ENCODE data around the gene NAPSA. TPM values are rescaled to one million over a fixed set of nuclear protein-coding genes. Genes with fewer than 3 reads are reported as not detected.

NAPSA gene
- total and polyA plus RNA-seq, 2 donors (not counting 3 experiments of a cell fraction or from before 2014, with no cell fraction given) = 0.19 TPM; not detected in 1

- intact Hi-C loops (cut with micrococcal nuclease) = no loop called here
- DNase-seq (ENCODE audit: low read depth, low spot score) (peak; percentile 8), FAIRE-seq (peak; percentile 64)
- Histone ChIP-seq H3K9me3 (replicated peaks; ENCODE audit: control insufficient read depth, insufficient read depth, low read length) (no peaks in the 10 kb centered on the region), H4K20me1 (replicated peaks; ENCODE audit: control insufficient read depth, extremely low read depth, insufficient read depth, low read length) (no peaks in the 10 kb centered on the region), H3K27ac (ENCODE audit: insufficient read depth, low read depth, low read length) (no peak overlapping the region), H3K4me2 (ENCODE audit: insufficient read depth, low read length) (peak overlapping the region; percentile 39), H3K79me2 (ENCODE audit: control insufficient read depth, insufficient read depth, low read length) (peaks cover 26% of the 10 kb centered on the region), H3K9ac (replicated peaks; ENCODE audit: extremely low read depth, insufficient read depth, low read length) (peak overlapping the region; percentile 11), H2AFZ (ENCODE audit: low read depth, low read length) (peak overlapping the region; percentile 5), H3K27me3 (ENCODE audit: control insufficient read depth in 2 of 2, insufficient read depth in 2 of 2, low read length in 2 of 2) (no peaks in the 10 kb centered on the region), H3K36me3 (ENCODE audit: control insufficient read depth in 2 of 2, extremely low read depth in 1 of 2, insufficient read depth in 2 of 2, low read length in 2 of 2) (peaks cover 5 to 30% of the 10 kb centered on the region in 2 experiments), H3K4me3 (replicated peaks in 1 of 3; ENCODE audit: insufficient read depth in 1 of 3, low read depth in 1 of 3, low read length in 3 of 3) (peak overlapping the region in 2 of 3 experiments; percentile 6 to 71), H3K4me1 (ENCODE audit: control insufficient read depth, extremely low read depth, insufficient read depth, low read length) (peaks cover 16% of the 10 kb centered on the region), H3K9me1 (replicated peaks; ENCODE audit: control insufficient read depth, extremely low read depth, insufficient read depth, low read length) (no peaks in the 10 kb centered on the region)
- ChIA-PET POLR2A (no interaction called here), CTCF (interaction anchor here (0.9 to 2.5 kb wide), 8 partner anchors 13 to 82 kb away, joined by 3 to 12 read pairs (median 4); partner anchors contain the start of gene KCNC3)
- no peak for TF ChIP-seq EZH2 (IDR thresholded peaks at IDR 0.05; ENCODE audit: borderline replicate concordance, low read depth, low read length, severe bottlenecking)
- TF ChIP-seq POLR2AphosphoS5 (IDR thresholded peaks at IDR 0.05; ENCODE audit: insufficient read depth, low read depth, low read length) = no peak
- TF ChIP-seq CTCF (IDR thresholded peaks at IDR 0.05; ENCODE audit: extremely low read depth in 1 of 2, insufficient read depth in 1 of 2, low read depth in 1 of 2, low read length in 2 of 2) = no peak
- no peak for TF ChIP-seq FOS (IDR thresholded peaks at IDR 0.05; ENCODE audit: borderline replicate concordance, insufficient read depth, low read length)
- TF ChIP-seq JUN (IDR thresholded peaks at IDR 0.05; ENCODE audit: borderline replicate concordance, insufficient read depth, insufficient read length, low read depth) = no peak
- no peak for TF ChIP-seq MYC (IDR thresholded peaks at IDR 0.05; ENCODE audit: low read depth, low read length)
- no peak for TF ChIP-seq GATA2 (IDR thresholded peaks at IDR 0.05; ENCODE audit: insufficient read depth, insufficient read length, low read depth, low read length)
- TF ChIP-seq MAX (IDR thresholded peaks at IDR 0.05; ENCODE audit: insufficient read depth, insufficient read length) = no peak
- TF ChIP-seq POLR2A (IDR thresholded peaks at IDR 0.05; ENCODE audit: low read depth, low read length) = no peak
- BruUV-seq (replicated peaks) = no TSS peak
- dilution Hi-C loops (cut with MboI; ENCODE audit: extremely low pct_ligation_motif_present, low sequenced_read_pairs) = no loop called here
Observed at GRCh38 chr19:50383001-50383851, 17.8 kb upstream of the NAPSA start.

Data from endothelial cell of umbilical vein (primary cell).